K562 (cell line): ENCODE measurements around the gene FOSL1. TPM values are rescaled to one million over a fixed set of nuclear protein-coding genes. Genes with fewer than 3 reads are reported as not detected.

Experiments used
- ARID1B ChIP-seq: fragments of 450-650 bp; IDR thresholded peaks from 2 replicates; pipeline ENCODE4 v1.6.1; 2016; ENCODE audit warnings: antibody characterized with exemption, mild to moderate bottlenecking, inconsistent platforms
- BACH1 ChIP-seq: fragments of 200-800 bp; sonication (Bioruptor generic); IDR thresholded peaks from 2 replicates; pipeline ENCODE4 v1.6.1; 2016; ENCODE audit warnings: missing genetic modification characterization, missing compliant biosample characterization
- CBFB ChIP-seq: sonication (generic); formaldehyde crosslinking; IDR thresholded peaks from 2 replicates; pipeline ENCODE4 v1.4.0; 2020; ENCODE audit warnings: mild to moderate bottlenecking, missing genetic modification reagents
- CBX2 ChIP-seq: fragments of 200-600 bp; sonication (generic); IDR thresholded peaks from one replicate; pipeline ENCODE4 v1.6.1; 2012; ENCODE audit warnings: mild to moderate bottlenecking, low read length, inconsistent platforms; ENCODE audit not compliant: insufficient read depth, poor library complexity, severe bottlenecking
- DIDO1 ChIP-seq: fragments of 450-650 bp; IDR thresholded peaks from 2 replicates; pipeline ENCODE4 v1.6.1; 2016; ENCODE audit warnings: low read depth, missing biosample characterization, missing genetic modification characterization
- HNRNPL ChIP-seq: fragments of 200-400 bp; formaldehyde crosslinking; IDR thresholded peaks from 2 replicates; pipeline ENCODE4 v1.6.1; 2017; ENCODE audit warnings: low read depth, mild to moderate bottlenecking, low read length
- JUND ChIP-seq, 2 experiments: IDR thresholded peaks; 2 replicates in 1 of 2; 3 replicates in 1 of 2; pipeline ENCODE4 v1.6.1; 2011; ENCODE audit warnings: borderline replicate concordance in 2 of 2, low read depth in 2 of 2, low read length in 2 of 2, improper control_type of control experiment in 1 of 2, missing biosample characterization in 1 of 2, missing genetic modification characterization in 1 of 2, missing genetic modification reagents in 1 of 2
- MYNN ChIP-seq, 2 experiments: sonication (generic); formaldehyde crosslinking in 1 of 2; IDR thresholded peaks; 2 replicates each; pipeline versions ENCODE4 v1.5.0 to v1.6.1; 2016 to 2020; ENCODE audit warnings: antibody characterized with exemption in 1 of 2, missing genetic modification reagents in 1 of 2
- NFRKB ChIP-seq: fragments of 450-650 bp; IDR thresholded peaks from 2 replicates; pipeline ENCODE4 v1.6.1; 2016; ENCODE audit warnings: low read depth
- POLR2G ChIP-seq: fragments of 200-400 bp; formaldehyde crosslinking; IDR thresholded peaks from 2 replicates; pipeline ENCODE4 v1.6.1; 2017; ENCODE audit warnings: low read depth, mild to moderate bottlenecking, antibody characterized with exemption, low read length, moderate library complexity
- SLC30A9 ChIP-seq: fragments of 250-450 bp; sonication (Bioruptor Pico); IDR thresholded peaks from 2 replicates; pipeline ENCODE4 v1.8.0; 2022; ENCODE audit warnings: mild to moderate bottlenecking, moderate library complexity
- SMAD3 ChIP-seq: fragments of 450-650 bp; formaldehyde crosslinking; conservative IDR thresholded peaks from 2 replicates; pipeline ENCODE4 v1.4.0; 2020; ENCODE audit warnings: mild to moderate bottlenecking
- SNAPC5 ChIP-seq: fragments of 250-450 bp; sonication (Bioruptor Pico); IDR thresholded peaks from 2 replicates; pipeline ENCODE4 v1.8.0; 2021; ENCODE audit warnings: moderate library complexity, mild to moderate bottlenecking, inconsistent platforms
- SRF ChIP-seq, 2 experiments: fragments of 250-450, 450-650 bp in 1 of 2; sonication (Bioruptor Pico) in 1 of 2; sonication (generic) in 1 of 2; formaldehyde crosslinking; IDR thresholded peaks; 2 replicates each; pipeline versions ENCODE4 v1.5.0 to v1.5.1; 2020 to 2022; ENCODE audit warnings: mild to moderate bottlenecking in 1 of 2, missing genetic modification reagents in 1 of 2
- TEAD4 ChIP-seq, 2 experiments: sonication (generic) in 1 of 2; formaldehyde crosslinking in 1 of 2; IDR thresholded peaks; 2 replicates each; pipeline versions ENCODE4 v1.6.1 to v1.8.0; 2012 to 2022; ENCODE audit warnings: borderline replicate concordance in 1 of 2, inconsistent platforms in 1 of 2, low read length in 1 of 2, mild to moderate bottlenecking in 1 of 2, missing genetic modification reagents in 1 of 2
- ZBTB43 ChIP-seq: sonication (generic); formaldehyde crosslinking; IDR thresholded peaks from 2 replicates; pipeline ENCODE4 v1.8.0; 2023; ENCODE audit warnings: mild to moderate bottlenecking, missing genetic modification reagents
- ZNF184 ChIP-seq: sonication (generic); formaldehyde crosslinking; IDR thresholded peaks from 2 replicates; pipeline ENCODE4 v1.5.0; 2020; ENCODE audit warnings: missing genetic modification reagents
- ZNF707 ChIP-seq: fragments of 250-450 bp; sonication (Bioruptor Pico); conservative IDR thresholded peaks from 2 replicates; pipeline ENCODE4 v1.8.0; 2022; ENCODE audit warnings: inconsistent platforms, mild to moderate bottlenecking, moderate library complexity
- polyA plus RNA-seq, 8 experiments: library from polyadenylated mRNA; depleted of rRNA in 4 of 8; stranded (reverse) in 5 of 8; unstranded in 3 of 8; fragments of >200 nt; fragmentation: Nextera tagmentation in 2 of 8; fragmentation: Illumina TruSeq in 1 of 8; extraction: Ambion mirVana in 2 of 8; extraction: Trizol in 1 of 8; gene quantifications; 2 replicates each; pipeline versions ENCODE4 v1.2.1 to v1.2.3, GENCODE V29; 2011 to 2014; ENCODE audit warnings: inconsistent platforms in 1 of 8, missing spikeins in 1 of 8
- total RNA-seq, 7 experiments: library from RNA; depleted of rRNA in 6 of 7; stranded (reverse); fragments of >200 nt in 6 of 7; fragmentation: Illumina TruSeq in 2 of 7; extraction: Trizol in 2 of 7; gene quantifications; 2 replicates each; pipeline versions ENCODE4 v1.2.1 to v1.2.3, GENCODE V29; 2011 to 2021; ENCODE audit warnings: low replicate concordance in 1 of 7
- TF ChIP-seq, protein P1 (sequence below): fragments of 250-450 bp; sonication (Bioruptor Pico); IDR thresholded peaks from 2 replicates; pipeline ENCODE4 v1.5.0; 2021
- TF ChIP-seq, protein P2 (sequence below): sonication (generic); formaldehyde crosslinking; IDR thresholded peaks from 2 replicates; pipeline ENCODE4 v1.8.0; 2023; ENCODE audit warnings: mild to moderate bottlenecking, missing genetic modification reagents

The FOSL1 gene
- total and polyA plus RNA-seq, 9 of the 15 experiments (the other 6 are each of a cell fraction or from before 2014, with no cell fraction given): 3.5 to 39.6 (median 10.0) TPM

- TF ChIP-seq JUND (IDR thresholded peaks at IDR 0.05; ENCODE audit: borderline replicate concordance, low read depth, low read length): no peak
- TF ChIP-seq JUND (tag; IDR thresholded peaks at IDR 0.05; ENCODE audit: borderline replicate concordance, low read depth, low read length): no peak
- no peak for TF ChIP-seq TEAD4 (IDR thresholded peaks at IDR 0.05; ENCODE audit: low read length)
- no peak for TF ChIP-seq TEAD4 (CRISPR knock-in tag; IDR thresholded peaks at IDR 0.05; ENCODE audit: borderline replicate concordance)
- peak; percentile 75; the same call in 1 of the 2 replicates for TF ChIP-seq HNRNPL
- TF ChIP-seq, protein P1, sequence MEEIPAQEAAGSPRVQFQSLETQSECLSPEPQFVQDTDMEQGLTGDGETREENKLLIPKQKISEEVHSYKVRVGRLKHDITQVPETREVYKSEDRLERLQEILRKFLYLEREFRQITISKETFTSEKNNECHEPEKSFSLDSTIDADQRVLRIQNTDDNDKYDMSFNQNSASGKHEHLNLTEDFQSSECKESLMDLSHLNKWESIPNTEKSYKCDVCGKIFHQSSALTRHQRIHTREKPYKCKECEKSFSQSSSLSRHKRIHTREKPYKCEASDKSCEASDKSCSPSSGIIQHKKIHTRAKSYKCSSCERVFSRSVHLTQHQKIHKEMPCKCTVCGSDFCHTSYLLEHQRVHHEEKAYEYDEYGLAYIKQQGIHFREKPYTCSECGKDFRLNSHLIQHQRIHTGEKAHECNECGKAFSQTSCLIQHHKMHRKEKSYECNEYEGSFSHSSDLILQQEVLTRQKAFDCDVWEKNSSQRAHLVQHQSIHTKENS (CRISPR knock-in tag): no peak
- TF ChIP-seq DIDO1 (tag): no peak
- no peak for TF ChIP-seq SLC30A9 (CRISPR knock-in tag)
- no peak for TF ChIP-seq ARID1B
- TF ChIP-seq CBX2: no peak
- no peak for TF ChIP-seq ZNF184 (CRISPR knock-in tag)
- no peak for TF ChIP-seq SRF (CRISPR knock-in tag; IDR thresholded peaks at IDR 0.05)
- TF ChIP-seq NFRKB: no peak
- TF ChIP-seq BACH1 (tag): no peak
- TF ChIP-seq SNAPC5 (CRISPR knock-in tag): no peak
- no peak for TF ChIP-seq POLR2G
- no peak for TF ChIP-seq ZBTB43
- no peak for TF ChIP-seq MYNN (IDR thresholded peaks at IDR 0.05)
- no peak for TF ChIP-seq MYNN (CRISPR knock-in tag; IDR thresholded peaks at IDR 0.05)
- no peak for TF ChIP-seq ZNF707 (CRISPR knock-in tag)
- TF ChIP-seq CBFB (CRISPR knock-in tag): peak; percentile 78; the same call in 1 of the 2 replicates
- no peak for TF ChIP-seq SMAD3 (CRISPR knock-in tag)
- TF ChIP-seq, protein P2, sequence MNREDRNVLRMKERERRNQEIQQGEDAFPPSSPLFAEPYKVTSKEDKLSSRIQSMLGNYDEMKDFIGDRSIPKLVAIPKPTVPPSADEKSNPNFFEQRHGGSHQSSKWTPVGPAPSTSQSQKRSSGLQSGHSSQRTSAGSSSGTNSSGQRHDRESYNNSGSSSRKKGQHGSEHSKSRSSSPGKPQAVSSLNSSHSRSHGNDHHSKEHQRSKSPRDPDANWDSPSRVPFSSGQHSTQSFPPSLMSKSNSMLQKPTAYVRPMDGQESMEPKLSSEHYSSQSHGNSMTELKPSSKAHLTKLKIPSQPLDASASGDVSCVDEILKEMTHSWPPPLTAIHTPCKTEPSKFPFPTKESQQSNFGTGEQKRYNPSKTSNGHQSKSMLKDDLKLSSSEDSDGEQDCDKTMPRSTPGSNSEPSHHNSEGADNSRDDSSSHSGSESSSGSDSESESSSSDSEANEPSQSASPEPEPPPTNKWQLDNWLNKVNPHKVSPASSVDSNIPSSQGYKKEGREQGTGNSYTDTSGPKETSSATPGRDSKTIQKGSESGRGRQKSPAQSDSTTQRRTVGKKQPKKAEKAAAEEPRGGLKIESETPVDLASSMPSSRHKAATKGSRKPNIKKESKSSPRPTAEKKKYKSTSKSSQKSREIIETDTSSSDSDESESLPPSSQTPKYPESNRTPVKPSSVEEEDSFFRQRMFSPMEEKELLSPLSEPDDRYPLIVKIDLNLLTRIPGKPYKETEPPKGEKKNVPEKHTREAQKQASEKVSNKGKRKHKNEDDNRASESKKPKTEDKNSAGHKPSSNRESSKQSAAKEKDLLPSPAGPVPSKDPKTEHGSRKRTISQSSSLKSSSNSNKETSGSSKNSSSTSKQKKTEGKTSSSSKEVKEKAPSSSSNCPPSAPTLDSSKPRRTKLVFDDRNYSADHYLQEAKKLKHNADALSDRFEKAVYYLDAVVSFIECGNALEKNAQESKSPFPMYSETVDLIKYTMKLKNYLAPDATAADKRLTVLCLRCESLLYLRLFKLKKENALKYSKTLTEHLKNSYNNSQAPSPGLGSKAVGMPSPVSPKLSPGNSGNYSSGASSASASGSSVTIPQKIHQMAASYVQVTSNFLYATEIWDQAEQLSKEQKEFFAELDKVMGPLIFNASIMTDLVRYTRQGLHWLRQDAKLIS (CRISPR knock-in tag): no peak; the same call in 1 of the 2 replicates
These were observed 42.7 kb downstream of the FOSL1 start (continued) for GRCh38 chr11:65857500-65857852.
